NCI-H774 (cell line): ENCODE results near the gene ADIPOR2.
A peak's percentile ranks its signal among the peaks of the same experiment; 100 is the strongest.

Experiments
- DNase-seq: peaks from one replicate; lab custom pipeline; 2025; lab: John Stamatoyannopoulos, UW

The ADIPOR2 gene, protein sequence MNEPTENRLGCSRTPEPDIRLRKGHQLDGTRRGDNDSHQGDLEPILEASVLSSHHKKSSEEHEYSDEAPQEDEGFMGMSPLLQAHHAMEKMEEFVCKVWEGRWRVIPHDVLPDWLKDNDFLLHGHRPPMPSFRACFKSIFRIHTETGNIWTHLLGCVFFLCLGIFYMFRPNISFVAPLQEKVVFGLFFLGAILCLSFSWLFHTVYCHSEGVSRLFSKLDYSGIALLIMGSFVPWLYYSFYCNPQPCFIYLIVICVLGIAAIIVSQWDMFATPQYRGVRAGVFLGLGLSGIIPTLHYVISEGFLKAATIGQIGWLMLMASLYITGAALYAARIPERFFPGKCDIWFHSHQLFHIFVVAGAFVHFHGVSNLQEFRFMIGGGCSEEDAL

DNA sequence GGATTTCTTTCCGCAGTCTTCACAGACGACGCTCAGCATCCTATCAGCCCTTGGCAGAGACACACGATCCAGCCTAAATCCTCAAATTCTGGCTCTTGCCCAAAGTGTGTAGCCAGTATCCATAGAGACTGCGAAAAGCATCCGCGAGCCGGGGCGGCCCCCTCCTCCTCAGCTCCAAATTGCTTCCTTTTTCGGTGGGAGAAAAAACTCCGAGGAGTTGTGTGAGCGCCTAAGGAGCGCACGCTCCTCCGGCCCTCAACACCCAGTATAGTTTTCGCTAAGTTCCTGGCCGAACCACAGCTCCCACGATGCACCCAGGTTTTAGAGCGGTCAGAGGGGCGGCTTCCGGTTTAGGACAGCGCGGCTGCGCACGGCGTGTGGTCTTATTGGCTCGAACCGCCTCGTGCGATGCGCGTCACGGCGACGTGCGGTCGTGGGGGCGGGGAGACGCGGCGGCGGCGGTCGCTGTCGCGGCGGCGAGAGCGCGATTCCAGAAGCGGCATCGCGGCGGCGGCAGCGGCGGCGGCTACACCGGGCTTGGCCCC lies at the start of gene ADIPOR2:
Gene ADIPOR2 (plus strand): TSS at position 493 of the 545 bp plus-strand sequence. CDS start 63,274 bp downstream, outside the sequence.
- DNase-seq: peak; percentile 93

DNA sequence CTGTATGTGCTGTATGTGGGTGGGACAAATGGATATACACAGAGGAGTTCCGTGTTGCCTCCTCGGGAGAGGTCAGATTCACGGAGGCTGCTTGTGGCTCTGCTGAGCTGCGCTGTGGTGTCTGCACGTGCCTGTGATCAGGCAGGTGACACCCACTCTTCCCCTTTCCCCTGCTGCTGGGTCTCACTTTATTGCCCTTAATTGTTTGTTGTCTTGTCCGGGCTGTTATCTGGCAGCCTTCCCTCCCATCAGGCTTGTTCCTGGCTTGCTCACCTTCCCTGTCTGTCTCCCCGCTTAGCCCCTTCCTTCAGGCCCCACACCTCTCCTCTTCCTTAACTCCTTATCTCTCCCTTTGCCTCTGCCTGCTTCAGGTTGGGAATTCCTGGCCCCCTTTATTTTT lies 48.4 kb upstream of the ADIPOR2 start:
- DNase-seq: no peak

DNA sequence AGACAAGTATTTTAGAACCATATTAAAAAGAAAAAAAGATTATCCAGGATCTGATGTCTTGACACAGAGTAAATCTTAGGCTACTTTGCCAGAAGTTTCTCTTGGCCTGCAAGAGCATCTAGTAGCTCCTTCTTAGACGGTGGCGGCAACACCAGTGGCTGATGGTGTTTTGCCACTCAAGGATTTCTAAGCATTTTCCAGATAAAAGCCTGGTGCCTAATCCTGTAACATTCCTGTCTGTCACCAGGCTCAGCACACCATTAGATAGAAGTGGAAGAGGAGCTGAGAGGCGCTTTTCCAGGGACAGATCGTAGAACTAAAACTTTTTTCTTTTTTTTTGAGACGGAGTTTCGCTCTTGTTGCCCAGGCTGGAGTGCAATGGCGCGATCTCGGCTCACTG lies 47.8 kb upstream of the ADIPOR2 start:
- no peak for DNase-seq

DNA sequence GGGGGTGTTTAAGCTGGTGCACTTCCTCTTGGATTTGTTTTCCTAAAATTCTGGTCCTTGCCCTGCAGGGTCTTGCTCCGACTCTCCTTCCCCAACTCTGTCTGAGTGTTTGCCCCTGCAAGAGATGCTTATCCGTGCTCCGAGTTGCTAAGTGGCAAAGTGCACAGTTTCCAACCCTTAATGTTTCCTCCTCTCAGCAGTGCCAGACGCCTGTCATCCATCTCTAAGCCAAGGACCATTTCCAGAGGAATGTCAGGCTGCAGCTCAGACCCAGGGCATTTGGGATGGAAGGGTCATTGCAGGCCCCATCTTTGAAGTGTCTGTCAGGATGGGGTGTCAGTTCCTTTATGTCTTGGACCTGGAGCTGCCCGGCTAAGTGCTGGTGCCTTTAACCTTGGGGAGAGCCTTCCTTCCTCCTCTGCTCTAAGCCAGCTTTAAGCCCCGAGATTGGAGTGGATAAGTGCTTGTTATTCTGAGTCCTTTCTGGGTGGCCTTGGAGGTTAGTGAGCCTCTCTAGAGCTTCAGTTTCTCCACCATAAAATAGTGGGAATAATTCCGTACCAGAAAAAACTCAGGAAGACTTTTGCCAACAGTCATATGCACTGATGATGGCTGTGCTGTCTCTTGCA lies 46.9 kb upstream of the ADIPOR2 start:
- no peak for DNase-seq

DNA sequence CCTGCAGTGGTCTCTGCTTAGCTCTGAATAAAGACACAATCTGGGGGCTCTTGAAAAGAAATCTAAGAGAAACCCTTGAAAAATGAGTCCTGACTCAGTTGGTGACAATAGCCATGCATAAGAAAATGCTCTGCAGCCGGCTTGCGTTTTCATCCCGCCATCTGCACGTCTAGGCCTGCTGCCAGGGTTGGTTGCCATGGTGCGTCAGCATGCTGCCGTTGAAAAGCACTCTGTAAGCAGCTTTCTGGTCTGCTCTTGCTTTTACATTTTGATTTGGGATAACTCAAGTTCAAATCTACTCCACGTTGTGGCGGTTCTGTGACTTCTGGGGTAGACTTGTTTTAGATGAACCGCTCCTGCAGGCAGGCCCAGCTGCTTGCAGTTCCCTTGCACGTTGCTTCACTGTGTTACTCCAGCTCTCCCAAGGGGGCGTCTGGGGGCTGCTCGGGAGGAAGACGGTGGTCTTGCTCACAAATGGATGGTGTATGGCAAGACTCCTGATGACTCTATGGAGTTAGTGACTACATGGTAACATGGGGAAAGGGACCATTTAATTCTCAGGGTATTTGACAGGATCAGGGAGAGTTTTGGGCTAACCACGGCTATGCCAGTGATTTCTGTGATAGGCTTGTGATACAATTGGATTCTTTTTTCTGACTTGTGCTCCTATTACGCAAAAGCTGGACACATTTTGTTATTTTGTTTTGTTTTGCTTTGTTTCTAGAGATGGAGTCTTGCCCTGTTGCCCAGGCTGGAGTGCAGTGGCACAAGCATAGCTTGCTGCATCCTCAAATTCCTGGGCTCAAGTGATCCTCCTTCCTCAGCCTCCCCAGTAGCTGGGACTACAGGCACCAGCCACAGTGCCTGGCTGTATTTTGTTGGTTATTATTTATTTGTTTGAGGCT lies 46.1 kb upstream of the ADIPOR2 start:
- DNase-seq: peak; percentile 79

DNA sequence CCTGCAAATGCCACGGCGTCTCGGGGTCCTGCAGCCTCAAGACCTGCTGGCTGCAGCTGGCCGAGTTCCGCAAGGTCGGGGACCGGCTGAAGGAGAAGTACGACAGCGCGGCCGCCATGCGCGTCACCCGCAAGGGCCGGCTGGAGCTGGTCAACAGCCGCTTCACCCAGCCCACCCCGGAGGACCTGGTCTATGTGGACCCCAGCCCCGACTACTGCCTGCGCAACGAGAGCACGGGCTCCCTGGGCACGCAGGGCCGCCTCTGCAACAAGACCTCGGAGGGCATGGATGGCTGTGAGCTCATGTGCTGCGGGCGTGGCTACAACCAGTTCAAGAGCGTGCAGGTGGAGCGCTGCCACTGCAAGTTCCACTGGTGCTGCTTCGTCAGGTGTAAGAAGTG lies 45.1 kb upstream of the ADIPOR2 start:
- DNase-seq: no peak

DNA sequence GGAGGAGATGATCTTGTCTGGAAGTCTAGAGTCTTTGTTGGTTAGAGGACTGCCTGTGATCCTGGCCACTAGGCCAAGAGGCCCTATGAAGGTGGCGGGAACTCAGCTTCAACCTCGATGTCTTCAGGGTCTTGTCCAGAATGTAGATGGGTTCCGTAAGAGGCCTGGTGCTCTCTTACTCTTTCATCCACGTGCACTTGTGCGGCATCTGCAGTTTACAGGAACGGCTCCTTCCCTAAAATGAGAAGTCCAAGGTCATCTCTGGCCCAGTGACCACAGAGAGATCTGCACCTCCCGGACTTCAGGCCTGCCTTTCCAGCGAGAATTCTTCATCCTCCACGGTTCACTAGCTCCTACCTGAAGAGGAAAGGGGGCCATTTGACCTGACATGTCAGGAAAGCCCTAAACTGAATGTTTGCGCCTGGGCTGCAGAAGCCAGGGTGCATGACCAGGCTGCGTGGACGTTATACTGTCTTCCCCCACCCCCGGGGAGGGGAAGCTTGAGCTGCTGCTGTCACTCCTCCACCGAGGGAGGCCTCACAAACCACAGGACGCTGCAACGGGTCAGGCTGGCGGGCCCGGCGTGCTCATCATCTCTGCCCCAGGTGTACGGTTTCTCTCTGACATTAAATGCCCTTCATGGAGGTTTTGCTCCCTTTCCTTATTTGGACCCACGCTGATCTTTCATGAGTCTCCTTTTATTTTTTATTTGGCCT lies 44.1 kb upstream of the ADIPOR2 start:
- DNase-seq: no peak

DNA sequence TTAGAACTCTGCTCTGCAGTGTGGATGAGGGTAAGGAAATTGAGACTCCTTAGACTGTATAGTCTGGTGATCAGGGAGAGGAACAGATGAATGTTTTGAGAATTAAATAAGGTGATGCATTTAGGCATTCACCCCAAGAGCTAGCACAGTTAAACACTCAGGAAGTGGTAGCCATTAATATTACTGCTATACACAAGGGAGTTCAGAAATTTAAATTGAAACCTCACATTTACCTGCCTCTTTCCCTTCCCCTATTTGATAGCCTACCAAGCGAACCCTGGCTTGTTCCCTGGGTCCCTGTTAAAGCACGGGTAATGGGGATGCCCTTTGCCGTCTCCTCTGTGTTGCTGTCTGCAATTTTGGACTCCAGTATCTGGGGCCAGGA lies 43.6 kb upstream of the ADIPOR2 start:
- no peak for DNase-seq

DNA sequence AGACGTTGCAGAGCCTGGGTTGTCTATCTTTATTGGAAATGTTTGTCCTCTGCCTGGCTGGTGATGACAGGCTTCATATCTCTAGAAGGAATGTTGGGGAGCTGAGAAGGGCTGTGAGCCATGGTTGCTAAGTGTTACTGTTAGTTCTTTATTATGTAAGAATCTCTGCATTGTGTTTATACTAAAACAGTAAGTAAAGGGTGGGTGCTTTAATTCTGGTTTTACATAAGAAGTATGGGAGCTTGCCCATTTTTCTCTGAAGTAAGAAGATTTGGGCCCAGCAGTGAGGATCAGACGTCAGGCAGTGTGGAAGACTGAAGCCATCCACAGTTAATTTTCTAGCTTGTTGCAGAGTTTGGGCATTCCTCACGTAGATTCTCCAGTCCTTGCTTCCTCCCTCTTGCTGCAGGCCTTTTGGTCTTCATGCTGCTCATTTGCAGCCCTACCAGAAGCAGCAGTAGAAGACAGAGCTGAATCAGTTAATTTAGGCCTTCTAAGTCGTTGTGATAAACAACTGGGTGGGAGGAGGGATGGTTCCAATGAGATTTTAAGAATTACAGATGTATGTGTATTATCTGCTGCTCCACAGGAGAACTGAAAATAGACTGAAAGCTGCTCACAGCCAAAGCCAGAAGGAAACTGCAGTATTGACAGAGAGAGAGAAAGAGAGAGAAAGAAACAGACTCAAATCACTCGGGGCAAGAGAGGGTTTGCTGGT lies 40.5 kb upstream of the ADIPOR2 start:
- DNase-seq: no peak

DNA sequence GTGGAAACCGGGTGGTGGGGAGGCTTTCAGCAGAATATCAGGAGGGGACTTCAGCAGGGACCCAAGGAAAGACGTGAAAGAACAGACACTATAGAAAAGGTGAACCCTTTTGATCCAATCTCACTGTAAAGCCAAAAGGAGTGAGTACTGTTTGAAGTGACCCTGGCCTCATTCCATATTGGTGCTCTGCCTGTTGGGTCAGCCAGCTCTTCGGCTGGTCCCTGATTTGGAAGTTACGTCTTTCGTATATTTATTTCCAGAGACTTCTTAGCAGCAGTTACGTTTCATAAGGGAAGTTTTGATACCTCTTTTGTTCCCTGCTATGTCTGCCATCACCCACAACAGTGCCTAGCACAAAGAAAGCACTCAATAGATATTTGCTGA lies 39.9 kb upstream of the ADIPOR2 start:
- DNase-seq: no peak

DNA sequence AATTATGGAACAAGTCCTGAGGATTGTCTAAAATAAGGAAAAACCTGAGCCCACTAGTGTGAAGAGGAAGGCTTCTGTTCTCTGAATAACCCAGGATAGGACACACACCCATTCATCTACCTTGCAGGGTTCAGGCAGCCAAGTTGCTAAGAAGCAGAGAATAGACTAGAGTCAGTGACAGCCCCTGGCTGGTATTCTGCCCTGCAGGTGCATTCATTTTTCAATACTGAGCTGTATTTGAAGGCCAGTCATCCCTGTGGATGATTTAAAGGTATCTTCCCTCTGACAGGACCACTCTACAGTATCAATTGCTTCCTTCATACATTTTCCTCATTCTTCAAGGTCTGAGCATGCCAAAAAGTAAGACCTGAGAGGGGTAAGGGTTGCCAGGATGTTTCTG lies 38.9 kb upstream of the ADIPOR2 start:
- DNase-seq: no peak

DNA sequence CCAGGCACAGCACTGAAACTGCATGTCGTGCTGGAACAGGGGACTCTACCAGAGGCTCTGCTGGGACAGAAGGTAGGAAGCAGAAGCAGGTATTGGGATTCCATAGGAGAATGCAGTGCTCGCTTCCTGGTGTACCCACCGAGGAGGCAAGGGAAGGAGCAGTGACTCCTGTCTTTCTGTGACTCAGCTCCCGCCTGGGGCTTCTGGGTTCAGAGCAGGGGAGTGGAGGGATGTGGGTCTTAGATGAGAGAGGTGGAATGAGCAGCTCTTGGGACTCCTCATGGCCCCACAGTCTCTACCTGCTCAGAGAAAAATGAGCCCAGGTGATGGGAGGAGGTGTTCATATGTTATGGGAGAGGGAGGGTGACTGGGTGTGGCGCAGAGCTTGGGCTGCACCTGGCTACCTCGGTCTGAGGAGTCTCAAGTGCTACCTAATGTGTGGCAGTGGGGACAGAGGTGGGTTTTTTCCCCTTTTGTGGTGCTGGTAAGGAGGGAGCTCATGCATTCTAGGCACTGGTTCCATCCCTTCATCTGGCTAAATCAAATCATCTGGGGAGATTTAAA lies 35.6 kb upstream of the ADIPOR2 start:
- no peak for DNase-seq

DNA sequence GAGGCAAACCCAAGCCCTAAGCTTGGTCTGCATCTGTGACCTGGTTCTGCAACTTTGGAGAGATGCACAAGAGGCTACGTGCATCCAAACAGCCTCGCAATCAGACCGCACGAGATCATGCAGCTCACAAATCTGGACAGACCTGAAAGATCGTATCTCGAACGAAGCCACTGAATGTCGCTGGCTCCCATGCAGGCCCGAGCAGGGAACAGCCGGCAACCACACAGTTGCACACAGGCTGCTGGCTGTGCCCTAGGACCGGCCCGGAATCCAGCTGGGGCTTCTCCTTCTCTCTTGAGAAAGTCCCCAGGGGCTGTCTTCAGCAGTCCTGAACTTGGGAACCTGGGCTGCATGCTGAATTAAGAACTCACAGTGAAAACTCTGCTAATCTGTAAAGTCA lies 34.0 kb upstream of the ADIPOR2 start:
- DNase-seq: no peak

DNA sequence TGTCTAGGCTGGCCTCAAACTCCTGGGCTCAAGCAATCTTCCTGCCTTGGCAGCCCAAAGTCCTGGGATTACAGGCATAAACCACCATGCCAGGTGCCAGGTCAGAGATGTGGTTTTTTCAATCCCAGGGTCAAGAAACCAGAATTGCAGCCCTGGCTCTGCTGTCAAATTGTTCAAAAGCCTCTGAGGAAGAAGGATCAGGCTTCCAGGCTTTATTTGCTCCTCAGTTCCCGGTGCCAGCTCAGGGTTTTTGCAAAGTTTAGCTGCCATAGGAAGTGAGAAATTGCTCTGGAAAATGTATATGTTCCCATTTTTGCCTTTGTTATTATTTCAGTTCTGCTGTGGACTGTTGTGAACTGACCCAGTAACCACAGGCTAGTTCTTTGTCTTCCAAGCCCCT lies 33.2 kb upstream of the ADIPOR2 start:
- DNase-seq: no peak

DNA sequence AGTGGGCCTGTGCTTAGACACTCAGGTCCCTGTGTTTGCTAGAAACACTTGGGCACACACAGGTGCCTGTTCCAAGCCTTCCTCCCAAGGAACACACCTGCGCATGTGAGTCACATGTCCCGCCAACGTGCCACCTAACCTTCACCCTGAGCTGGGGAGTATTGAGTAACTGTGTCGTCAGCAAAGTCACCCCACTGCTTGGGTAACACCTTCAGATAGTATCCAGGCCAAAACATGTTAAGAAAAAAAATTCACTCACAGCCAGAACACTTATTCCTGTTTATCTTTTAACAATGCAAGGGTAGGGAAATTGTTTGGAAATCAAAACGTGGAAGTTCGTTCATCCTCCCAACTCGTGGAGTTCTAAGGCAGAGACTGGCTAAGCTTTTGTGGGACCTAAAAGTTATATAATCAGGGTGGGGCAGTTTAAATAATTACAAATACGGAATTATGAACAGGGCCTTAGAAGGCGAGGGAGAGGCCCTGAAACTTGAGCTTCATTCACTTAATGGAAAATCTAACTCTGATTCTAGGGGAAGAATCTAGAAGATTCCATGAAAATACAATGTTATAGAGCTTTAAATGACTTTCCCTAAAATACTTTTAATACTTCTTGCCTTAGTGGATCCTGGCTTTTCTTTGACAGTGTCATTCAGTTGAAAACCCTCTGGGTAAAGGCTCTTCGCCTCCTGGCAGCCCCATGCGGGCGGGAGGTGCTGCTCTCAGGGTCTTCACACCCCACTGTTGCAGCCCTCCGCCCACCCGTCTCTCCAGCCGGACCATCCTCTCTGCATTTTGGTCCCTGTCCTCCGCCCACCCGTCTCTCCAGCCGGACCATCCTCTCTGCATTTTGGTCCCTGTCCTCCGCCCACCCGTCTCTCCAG lies 30.3 kb upstream of the ADIPOR2 start:
- DNase-seq: no peak

DNA sequence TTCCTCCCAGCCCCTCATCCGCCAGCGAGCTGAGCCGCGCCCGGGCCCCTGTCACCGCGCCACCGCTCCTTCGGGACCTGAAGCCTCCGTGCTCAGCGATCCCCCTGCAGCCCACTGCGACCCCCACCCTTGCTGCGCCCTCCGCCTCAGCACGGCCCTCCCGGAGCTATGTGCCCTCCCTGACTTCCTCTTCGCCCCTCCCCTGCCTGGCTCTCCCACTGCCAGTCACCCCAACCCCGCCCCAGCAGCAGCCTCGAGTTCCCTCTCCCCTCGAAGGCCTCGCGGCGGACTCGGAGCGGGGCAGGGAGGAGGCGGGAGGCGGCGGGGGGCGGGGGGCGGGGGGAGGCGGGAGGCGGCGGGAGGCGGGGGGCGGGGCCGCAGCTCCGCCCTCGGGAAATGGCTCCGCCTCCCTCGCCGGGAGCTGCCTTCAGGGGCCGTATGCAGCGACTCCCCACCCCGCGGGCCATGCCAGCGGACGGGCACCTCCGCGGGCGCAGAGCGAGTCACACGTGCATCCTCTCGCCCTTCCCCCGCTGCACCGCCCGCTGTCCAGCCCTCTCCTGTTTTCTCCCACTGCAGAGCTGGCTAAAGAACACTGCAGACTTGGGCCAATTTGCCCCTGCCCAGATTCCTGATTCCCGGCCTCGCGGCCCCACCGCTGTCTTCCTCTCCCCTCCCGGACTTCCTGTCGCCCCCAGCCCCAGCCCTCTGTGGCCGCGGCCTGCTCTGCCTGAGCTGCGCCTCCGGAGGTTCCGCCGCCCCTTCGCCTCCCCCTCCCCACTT lies 29.1 kb upstream of the ADIPOR2 start:
- peak; percentile 92 for DNase-seq

DNA sequence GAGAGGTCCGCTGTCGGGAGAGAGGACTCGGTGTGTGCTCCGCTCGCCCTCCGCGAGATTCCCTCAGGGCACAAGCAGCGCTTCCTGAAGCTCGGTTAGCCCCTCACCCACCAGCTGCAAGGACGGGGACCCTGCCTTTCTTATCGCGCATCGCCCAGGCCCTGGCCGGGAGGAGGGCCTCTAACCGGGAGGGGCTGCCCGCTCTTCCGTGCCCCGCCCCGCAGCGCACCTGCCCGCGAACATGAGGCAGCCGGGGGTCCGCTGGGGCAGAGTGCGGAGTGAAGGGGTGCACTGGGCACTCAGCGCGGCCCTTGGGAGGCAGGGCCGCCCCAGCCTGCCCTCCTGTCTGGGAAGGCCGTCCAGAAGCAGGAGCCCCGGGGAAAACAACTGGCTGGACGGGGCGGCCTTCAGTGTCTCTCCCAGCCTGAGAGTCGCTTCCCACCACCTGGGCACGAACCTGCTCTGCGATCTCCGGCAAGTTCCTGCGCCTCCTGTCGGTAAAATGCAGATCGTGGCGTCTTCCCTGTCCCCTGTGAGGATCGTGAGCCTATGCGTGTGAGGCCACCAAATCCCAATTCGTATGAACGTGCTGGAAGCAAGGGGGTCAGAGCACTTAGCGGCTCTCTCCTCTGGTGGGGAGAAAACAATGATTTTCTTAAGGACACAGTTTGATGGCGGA lies 28.0 kb upstream of the ADIPOR2 start:
- no peak for DNase-seq

DNA sequence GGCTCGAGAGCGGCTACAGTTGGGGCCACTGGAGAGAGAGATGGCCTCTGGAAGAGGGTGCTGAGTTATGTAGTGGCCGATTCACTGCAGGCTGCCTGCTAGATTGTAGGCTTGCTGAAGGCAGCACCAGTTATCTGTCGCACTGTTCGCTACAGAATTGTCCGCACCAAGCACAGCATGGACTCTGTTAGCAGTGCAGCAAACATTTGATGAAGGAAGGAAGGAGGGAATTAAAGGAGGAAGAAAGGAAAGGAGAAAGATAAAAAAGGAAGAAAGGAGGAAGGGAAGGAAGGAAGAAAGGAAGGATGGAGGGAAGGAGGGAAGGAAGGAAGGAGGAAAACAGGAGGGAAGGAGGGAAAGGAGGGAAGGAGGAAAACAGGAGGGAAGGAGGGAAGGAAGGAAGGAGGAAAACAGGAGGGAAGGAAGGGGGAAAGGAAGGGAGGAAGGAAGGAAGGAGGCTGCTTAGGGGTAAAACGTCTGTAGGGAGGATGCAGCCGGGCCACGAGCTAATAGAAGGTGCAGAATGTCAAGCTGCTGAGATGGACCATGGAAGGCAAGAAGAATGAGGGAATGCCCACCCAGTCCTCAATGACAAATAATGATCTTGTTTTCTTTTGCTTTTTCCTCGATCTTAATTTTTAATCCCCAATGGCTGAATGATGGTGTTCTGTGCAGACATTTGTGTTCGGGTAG lies 27.3 kb upstream of the ADIPOR2 start:
- DNase-seq: no peak
